HG03575 (cell line): ENCODE measurements around the gene UXS1.
"Not testable (repeated sequence)": the region's sequence is repeated elsewhere in the genome, so short reads cannot be mapped to it uniquely, and the experiment has no call there.

Source experiments
- ATAC-seq: cut with Tn5 transposase; IDR thresholded peaks from one replicate; pipeline ENCODE4 v1.9.1; 2021; ENCODE audit not compliant: unreplicated experiment, insufficient number of reproducible peaks, low FRiP score; ENCODE audit errors: extremely low read depth

UXS1 gene

GRCh38 chr2:106142683-106143082, 51.4 kb downstream of the UXS1 start:
- ATAC-seq = no peak

GRCh38 chr2:106140913-106141312, 53.2 kb downstream of the UXS1 start:
- no peak for ATAC-seq

- no peak for ATAC-seq
Observed at GRCh38 chr2:106140113-106140512, 54.0 kb downstream of the UXS1 start.

GRCh38 chr2:106139238-106139935, 54.7 kb downstream of the UXS1 start:
- no peak for ATAC-seq

- ATAC-seq = no peak
Observed at GRCh38 chr2:106138543-106139237, 55.4 kb downstream of the UXS1 start.

- ATAC-seq = no peak
Observed at GRCh38 chr2:106137731-106138521, 56.2 kb downstream of the UXS1 start.

- ATAC-seq = not testable (repeated sequence)
Observed at GRCh38 chr2:106131192-106131591, 62.9 kb downstream of the UXS1 start.

GRCh38 chr2:106130251-106130998, 63.7 kb downstream of the UXS1 start:
- ATAC-seq = no peak

- no peak for ATAC-seq
Observed at GRCh38 chr2:106129592-106129991, 64.5 kb downstream of the UXS1 start.

GRCh38 chr2:106129150-106129549, 65.0 kb downstream of the UXS1 start:
- ATAC-seq = no peak

- ATAC-seq = no peak
Observed at GRCh38 chr2:106127776-106128268, 66.3 kb downstream of the UXS1 start.

GRCh38 chr2:106127282-106127771, 66.8 kb downstream of the UXS1 start:
- no peak for ATAC-seq

- no peak for ATAC-seq
Observed at GRCh38 chr2:106126705-106127281, 67.3 kb downstream of the UXS1 start.

- no peak for ATAC-seq
Observed at GRCh38 chr2:106126295-106126694, 67.8 kb downstream of the UXS1 start.

GRCh38 chr2:106124905-106125549, 69.1 kb downstream of the UXS1 start:
- ATAC-seq = no peak

GRCh38 chr2:106124106-106124756, 69.9 kb downstream of the UXS1 start:
- no peak for ATAC-seq

GRCh38 chr2:106122157-106122556, 71.9 kb downstream of the UXS1 start:
- no peak for ATAC-seq

GRCh38 chr2:106120432-106120831, 73.7 kb downstream of the UXS1 start:
- no peak for ATAC-seq
